GM18873 (cell line): ENCODE results near the gene BAG5.

Experiments used
- ATAC-seq: cut with Tn5 transposase; IDR thresholded peaks from one replicate; pipeline ENCODE4 v1.9.1; 2021; ENCODE audit warnings: mild to moderate bottlenecking, moderate library complexity, moderate number of reproducible peaks; ENCODE audit not compliant: unreplicated experiment, low FRiP score

Gene BAG5

GRCh38 chr14:103547941-103548462, 14.5 kb downstream of the BAG5 start:
- ATAC-seq, result no peak

DNA sequence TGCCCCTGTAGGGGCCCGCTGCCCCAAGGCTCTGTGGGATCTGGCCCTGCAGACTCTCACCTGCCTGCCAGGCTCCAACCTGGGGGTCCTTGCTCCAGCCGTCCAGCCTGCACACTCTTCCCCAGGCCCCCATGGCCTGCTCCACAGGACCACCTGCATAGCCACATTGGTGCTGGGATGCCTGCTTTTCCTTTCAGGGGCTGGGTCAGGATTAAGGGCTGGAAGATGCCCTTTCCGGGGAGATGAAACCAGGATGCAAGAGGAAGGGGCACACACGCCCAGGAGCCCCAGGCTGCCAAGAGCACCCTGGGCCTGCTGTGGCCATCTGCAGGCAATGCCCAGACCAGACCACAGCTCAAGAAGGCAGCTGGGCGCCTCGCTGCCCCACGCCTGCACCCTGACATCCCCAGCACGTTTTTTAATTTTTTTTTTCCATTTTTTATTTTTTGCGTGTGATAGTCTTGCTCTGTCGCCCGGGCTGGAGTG, 15.0 kb downstream of the BAG5 start:
- no peak for ATAC-seq

GRCh38 chr14:103546652-103547454, 15.6 kb downstream of the BAG5 start:
- ATAC-seq, result no peak

DNA sequence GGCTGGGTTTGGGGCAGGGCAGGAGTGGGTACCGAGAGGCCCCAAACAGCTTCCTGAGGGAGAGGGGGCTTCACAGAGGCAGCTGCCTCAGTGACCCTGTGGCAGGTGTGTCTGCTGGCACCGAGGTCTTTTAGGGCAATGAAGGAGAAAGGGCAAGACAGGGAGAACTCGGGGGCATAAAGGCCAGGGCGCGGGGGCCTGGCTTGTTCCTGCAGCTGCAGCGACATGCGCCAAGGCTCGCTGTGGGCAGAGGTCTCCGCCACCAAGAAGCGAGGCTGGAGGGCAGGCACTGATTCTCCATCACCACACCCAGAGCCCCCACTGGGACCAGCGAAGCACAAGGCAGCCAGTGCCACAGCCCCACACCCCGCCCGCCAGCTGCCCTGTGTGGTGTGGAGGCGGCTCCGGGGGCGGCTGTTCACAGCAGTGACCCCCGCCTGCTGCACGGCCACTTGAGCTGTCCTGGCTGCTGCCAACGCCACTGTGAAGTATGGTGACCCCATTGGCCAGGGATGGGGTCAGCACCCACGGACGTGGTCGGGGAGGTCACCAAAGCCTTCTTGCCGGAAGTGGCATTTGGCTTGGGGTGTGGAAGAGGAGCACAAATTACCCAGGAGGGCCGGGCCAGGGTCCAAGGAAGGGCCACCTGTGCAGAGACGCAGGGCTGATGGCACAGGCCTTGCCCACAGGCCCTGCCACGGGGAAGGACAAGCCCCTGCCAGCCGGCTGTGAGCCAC, 16.4 kb downstream of the BAG5 start:
- ATAC-seq, result no peak

GRCh38 chr14:103545219-103545914, 17.1 kb downstream of the BAG5 start:
- no peak for ATAC-seq

DNA sequence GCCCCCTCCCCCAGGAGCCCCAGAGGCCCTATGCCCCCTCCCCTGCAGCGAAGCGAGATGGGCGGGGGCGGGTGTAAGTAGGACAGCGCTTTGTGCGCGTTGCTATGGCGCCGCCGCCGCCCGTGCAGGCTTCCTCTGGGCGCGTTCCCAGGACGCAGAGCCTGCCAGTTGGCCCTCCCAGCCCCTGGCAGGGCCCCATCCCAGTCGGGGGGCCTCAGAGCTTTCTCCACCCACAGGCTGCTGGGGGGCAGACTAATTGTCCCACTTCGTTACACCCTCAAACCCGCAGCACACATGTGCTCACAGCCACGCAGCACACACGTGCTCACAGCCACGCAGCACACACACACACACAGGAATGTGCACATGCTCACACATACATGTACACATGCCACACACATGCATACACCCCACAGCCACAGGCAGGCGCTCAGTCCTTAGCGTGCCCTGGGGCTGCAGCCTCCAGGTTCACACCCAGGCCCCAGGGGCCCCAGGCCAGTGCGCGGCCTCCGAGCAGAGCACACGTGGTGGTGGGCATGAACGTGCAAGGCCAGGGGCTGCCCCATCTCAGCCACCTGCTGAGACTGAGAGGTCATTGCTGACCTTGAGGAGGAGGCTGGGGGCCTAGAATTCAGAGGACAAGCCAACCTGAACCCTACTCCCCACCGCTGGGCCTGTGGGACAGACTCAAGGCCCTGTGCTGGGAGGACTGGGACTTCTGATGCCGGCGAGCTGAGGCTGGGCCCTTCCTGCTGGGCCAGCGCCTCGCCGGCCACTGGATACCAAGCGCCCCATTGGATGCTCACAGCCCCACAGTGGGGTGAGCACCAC, 17.9 kb downstream of the BAG5 start:
- ATAC-seq, result no peak

DNA sequence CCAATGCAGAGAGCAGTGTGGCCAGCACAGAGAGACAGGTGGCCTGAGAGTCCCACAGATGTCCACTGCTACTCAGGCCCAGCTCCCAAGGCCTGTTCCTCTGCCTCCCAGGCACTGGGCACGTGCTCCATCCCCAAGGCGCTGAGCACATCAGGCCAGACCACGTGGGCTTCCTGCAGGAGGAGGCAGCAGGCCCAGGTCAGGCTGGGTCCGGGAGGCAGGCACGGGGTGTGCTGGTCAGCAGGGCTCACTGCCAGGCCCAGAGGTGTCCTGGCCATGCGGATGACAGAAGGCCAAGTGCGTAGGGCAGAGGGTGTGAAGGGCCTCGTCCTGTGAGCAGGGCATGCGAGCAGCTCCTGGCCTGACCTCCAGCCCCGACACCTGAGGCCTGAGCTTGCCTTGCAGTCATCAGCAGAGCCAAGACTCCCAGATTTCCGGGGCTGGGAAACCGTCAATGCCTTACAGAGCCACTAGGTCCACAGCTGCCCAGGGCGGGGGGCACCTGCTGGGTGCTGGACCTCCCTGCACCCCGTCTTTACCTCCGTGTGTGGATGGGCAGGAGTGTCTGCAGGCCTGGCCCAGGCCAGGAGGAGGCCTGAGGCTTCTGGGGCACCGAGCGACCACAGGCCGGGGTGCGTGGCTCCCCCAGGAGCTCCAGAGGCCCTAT, 18.6 kb downstream of the BAG5 start:
- no peak for ATAC-seq

GRCh38 chr14:103543140-103543539, 19.3 kb downstream of the BAG5 start:
- ATAC-seq, result no peak

DNA sequence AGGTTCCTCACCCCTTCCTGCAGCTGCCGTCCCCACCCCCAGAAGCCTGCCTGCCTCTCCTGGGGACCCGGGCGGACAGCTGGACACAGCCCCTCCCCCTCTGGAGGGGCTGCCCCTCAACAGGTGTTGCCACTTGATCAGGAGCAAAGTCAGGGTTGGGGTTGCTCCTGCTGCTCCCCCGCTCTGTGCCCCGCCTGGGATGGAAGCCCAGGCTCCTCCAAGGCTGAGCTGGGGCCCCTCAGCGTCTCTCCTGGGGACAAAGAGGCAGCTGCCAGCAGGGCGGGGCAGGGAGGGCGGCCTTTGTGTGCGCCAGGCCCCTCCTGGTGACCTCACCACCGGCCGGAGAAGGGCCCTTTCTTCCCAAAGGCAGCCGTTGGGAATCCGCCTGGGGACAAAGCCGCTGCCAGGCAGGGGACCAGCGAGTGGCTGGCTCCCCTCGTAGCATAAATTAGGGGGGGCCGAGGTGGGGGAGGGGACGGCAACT, 19.8 kb downstream of the BAG5 start:
- no peak for ATAC-seq

DNA sequence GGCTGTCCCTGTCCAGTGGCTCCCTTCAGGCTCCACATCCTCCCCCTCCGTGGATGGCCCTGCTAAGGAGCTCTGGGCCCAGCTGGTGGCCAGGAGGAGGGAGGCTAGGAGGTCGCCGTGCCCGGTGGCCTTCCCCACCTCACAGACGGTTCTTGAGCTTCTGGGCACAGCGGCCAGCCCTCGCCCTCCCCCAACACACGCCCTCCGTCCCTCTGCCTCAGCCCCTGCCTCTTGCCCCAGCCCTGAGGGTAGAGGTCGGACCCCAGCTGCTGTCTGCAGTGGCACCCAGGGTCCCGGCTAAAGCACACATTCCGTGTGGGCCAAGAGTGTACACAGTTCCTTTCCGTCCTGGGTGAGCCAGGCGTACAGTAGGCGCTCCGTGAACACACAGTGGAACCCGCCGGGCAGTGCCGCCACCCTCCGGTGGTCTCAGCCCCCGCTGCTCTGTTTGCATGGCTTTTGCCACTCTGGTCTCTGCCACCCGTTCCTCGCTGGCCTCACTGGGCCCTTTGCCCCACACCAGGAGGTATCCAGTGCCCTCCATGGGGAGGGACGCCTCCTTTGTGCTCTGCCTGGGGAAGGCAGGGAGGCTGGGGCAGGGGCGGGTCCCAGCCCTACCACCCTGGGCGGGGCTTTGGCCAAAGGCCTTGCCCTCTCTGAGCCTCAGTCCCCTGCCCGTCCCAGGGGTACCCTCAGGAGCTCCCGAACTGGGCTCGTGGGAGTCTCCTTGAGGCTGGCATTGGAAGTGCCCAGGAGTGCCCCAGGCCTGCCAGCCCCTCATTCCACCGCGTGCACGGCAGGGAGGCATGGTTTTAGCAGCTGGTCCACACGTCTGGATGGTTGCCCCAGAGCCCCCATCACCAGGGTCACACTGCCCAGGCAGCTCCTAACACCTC, 20.5 kb downstream of the BAG5 start:
- no peak for ATAC-seq

GRCh38 chr14:103540821-103541708, 21.4 kb downstream of the BAG5 start:
- no peak for ATAC-seq

GRCh38 chr14:103539056-103539825, 23.2 kb downstream of the BAG5 start:
- no peak for ATAC-seq

DNA sequence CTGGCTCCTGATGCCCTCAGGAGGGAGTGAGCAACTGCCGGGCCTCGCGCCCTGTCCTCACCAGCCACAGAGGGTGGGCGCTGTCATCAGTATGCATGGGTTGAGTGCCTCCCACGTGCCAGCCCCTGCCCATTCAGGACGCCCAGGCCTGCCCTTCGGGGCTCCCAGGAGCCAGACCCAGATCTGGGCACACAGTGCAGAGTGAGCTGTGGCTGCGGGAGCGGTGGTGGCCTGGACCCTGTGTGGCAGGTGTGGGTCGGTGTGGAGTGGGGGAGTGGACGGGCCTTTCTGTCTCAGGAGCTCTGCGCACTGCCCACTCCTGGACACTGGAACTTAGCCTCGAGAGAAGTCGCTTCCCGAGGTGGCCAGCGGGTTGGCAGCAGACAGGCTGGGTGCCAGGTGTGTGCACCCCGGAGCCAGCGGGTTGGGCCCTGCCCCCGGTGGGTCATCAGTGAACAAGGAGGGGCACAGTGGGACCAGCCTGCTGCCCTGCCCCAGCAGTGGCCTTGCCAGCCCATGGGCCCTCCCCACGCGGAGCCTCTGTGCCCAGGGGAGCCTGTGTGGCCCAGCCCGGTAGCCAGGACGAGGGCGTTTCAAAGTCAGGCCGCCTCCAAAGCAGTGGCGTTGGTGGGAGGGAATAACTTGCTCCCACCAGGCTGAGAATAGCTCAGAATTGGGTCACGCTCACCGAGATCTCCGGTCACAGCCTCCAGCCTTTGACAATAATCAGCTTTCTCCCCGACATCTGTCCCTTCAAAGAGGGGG, 24.0 kb downstream of the BAG5 start:
- ATAC-seq, result no peak

DNA sequence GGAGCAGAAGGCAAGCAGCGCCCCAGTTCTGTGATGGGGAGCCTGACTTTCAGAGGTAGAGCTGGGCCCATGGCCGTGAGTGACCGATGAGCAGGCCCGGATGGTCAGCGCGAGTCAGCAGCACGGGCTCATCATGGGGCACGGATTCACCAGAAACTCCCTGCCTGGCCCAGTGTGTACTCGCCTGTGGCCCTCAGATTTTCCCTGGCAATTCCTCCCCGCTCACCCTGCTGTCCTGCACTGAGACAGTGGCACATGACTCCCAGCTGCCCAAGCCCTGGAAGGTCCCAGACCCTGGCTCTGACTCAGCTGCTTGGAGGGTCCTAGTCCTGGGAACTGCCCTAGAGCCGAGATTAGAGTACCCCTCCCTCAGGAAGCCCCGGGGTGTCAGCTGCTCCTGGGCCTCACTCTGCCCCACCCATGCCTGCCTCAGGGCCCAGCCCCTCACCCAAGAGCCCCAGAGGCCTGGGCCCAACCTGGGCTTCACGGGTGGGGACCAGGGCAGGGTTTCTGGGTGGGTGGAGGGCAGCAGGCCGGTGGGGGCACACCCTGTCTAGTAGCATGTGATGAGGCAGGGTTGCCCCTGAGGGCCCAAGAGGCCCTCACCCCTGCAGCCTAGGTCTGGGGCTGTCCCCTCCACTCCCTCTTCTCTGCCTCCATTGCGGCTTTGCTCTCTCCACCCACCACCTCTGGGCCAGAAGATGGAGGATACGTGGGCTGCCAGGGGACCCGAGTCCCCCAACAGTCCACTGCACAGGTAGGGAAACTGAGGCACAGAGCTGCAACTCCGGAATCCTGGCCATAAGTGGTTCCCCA, 25.1 kb downstream of the BAG5 start:
- ATAC-seq, result no peak

GRCh38 chr14:103536693-103537092, 25.8 kb downstream of the BAG5 start:
- ATAC-seq, result no peak
